ENCODE data around the gene IL3.

IL3 gene

DNA sequence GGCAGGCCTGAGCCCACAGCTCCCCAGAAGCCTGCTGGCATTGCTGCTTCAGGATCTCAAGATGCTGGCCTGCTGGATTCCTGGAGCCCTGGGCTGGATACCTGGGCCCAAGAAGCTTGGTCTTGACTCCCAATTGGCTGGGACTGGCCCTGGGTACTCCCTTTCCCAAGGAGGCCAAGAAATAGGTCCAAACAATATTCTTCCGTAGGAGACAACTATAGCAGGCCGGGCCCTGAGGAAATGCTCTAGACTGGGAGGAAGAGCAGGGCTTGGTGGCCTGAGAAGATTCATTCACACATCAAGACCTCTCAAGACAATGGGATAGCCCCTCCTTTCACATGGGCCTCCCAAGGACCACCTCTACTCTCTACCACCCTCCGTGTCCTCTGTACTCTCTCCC is 21.0 kb downstream of the IL3 start:
- no peak for TF ChIP-seq CTCF (IDR thresholded peaks at IDR 0.05; ENCODE audit: low read depth, low read length)

DNA sequence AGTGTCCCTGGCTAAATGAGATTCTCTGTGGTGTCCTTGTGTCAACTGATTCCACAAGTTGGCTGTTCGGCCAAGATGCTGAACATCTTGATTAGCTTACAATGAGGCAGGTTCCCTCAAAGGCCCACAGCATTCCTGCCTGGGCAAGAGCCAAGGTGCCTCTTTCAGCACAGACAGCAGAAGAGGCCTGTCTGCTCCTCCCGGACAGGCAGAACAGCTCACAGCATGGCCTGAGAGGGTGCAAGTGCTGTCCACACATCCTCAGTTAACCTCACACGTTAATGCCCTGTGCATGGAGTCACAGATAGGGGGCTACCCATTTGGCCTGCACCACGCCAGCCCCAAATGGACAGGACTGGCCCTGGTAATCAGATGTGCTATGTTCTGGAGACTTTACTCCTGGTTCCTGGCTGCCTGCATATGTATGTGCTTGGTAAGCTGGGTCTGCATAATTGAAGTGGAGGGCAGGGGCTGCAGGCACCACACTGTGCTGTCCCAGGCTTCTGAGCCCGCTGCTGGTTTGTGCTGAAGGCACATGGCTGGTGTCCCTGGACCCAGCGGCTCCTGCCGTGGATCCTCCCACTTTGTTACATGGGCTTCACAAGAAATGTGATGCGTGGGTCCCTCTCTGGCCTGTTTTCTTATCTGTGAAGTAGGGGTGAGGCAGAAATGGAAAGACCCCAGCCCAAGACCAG is 22.0 kb downstream of the IL3 start:
- H3K4me3 ChIP-seq (ENCODE audit: low read depth, low read length) = no peak overlapping the region
- TF ChIP-seq CTCF (IDR thresholded peaks at IDR 0.05; ENCODE audit: low read depth, low read length) = no peak

More for the DNA sequence above, 21.0 kb downstream of the IL3 start:
- no peak overlapping the region for H3K4me3 ChIP-seq (ENCODE audit: low read depth, low read length)

DNA sequence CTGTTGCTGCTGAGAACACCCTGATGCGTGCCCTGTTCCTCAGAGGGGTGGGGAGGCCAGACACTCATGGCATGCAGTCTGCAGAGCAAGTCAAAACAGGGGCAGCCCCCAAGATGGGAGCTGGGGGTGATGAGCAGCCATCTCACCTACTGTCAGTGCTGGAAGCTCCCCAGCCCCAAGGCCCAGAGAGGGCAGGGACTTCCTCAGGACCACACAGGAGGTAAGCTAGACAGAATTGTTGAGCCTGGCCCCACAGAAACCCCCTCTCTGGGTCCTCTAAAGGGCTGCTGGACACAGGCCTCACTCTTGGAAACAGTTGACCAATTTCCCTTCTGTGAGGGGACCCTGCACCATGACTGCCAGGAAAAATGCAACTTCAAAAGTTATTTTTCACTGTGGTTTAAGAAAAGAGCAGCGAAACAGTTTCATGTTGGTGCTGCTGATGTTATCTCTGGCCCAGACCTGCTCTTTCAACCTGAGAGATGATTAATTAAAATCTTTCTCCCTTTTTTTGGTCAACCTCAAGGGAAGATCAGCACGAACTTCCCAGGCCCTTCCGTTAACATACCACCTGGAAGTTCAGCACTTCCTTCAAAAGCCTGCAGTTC is 22.7 kb downstream of the IL3 start:
- TF ChIP-seq CTCF (IDR thresholded peaks at IDR 0.05; ENCODE audit: low read depth, low read length) = no peak
- H3K4me3 ChIP-seq (ENCODE audit: low read depth, low read length) = no peak overlapping the region

DNA sequence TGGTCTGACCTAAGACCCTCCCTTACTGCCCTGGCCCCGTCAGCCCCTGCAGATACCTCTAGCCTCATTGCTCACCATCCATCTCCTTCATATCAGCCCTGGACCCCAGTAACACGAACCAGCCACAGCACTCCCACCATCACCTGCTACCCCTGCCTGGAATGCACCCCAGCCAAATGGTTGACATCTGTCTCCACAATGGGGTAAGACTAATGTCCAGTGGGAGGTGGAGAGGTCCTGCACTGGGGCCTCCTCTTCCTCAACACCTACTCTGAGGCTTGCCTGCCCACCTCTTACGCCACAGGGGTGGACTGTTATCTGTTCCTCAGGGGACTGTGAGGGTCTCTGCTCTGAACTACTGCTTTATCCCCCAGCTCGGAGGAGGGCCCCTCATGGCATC is 25.2 kb downstream of the IL3 start:
- no peak for TF ChIP-seq CTCF (IDR thresholded peaks at IDR 0.05; ENCODE audit: low read depth, low read length)

DNA sequence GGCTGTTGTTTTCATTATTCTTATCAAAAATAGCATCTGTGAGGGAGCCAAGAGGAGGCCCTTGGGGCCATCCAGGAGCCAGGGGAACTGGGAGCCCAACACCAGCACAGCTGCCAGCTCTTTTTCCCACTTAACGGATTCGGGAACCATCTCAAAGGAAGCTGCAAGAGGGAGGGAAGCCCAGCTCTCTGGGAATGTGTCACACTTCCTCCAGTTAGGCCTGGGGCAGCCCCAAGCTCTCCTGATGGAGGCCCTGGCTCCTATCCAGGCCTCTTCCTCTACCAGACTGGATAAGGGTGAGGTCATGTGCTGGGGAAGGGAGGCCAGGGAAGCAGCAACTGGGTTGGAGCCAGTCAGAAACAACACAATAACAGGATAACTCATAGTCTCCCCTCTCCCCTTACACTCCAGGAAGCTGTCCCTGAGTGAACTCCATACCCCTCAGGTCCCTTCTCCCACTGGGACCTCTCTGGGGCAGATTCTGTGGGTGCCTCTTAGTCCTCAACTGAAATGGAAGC is 25.9 kb downstream of the IL3 start:
- no peak for TF ChIP-seq CTCF (IDR thresholded peaks at IDR 0.05; ENCODE audit: low read depth, low read length)
- no peak overlapping the region for H3K4me3 ChIP-seq (ENCODE audit: low read depth, low read length)

More for the DNA sequence above, 25.2 kb downstream of the IL3 start:
- no peak overlapping the region for H3K4me3 ChIP-seq (ENCODE audit: low read depth, low read length)

GRCh38 chr5:132087176-132087575 is 26.7 kb downstream of the IL3 start:
- H3K4me3 ChIP-seq (ENCODE audit: low read depth, low read length) = no peak overlapping the region
- no peak for TF ChIP-seq CTCF (IDR thresholded peaks at IDR 0.05; ENCODE audit: low read depth, low read length)

DNA sequence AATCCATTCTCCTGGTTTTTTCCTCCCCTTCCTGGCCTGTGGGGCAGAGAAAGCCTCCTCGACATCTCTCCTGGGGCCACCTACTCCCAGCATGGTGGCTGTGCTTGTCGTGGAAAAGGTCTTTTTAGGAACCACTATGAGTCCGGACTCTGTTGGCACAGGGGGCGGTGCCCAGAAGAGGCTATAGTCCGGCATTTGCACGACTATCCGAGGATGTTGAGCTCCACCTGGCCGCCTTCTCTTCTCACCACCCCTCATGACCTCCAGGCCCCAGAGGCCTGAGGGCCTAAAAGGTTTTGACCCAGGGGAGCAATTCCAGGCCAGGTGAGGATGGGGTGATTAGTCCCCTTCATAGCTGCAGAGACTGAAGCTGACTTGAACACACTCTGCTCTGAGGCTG is 27.2 kb downstream of the IL3 start:
- no peak overlapping the region for H3K4me3 ChIP-seq (ENCODE audit: low read depth, low read length)
- no peak for TF ChIP-seq CTCF (IDR thresholded peaks at IDR 0.05; ENCODE audit: low read depth, low read length)
